T-helper 17 cell (primary cell): ENCODE measurements around the gene S100PBP. TPM values are rescaled to one million over a fixed set of nuclear protein-coding genes. Genes with fewer than 3 reads are reported as not detected.

Experiments used
- ATAC-seq: fragments of 150-1000 bp; cut with Tn5 transposase; 2 replicates; pipeline ENCODE4 v1.10.0; 2021; ENCODE audit warnings: mild to moderate bottlenecking, moderate library complexity
- DNase-seq, 3 donors: peaks; one replicate each; pipeline versions ENCODE4 v3.0.0 to v3.0.0-alpha.2; 2020 to 2021
- H3K9me3 ChIP-seq: one replicate; pipeline ENCODE4 v1.7.0; 2013; ENCODE audit warnings: low read length, mild to moderate bottlenecking; ENCODE audit not compliant: control insufficient read depth, poor library complexity, severe bottlenecking
- H3K27ac Mint-ChIP-seq: one replicate; pipeline ENCODE4 v1.8.0; 2022; ENCODE audit warnings: mild to moderate bottlenecking, moderate library complexity, mixed read lengths
- H3K27me3 Mint-ChIP-seq: one replicate; pipeline ENCODE4 v1.8.0; 2022; ENCODE audit warnings: mixed read lengths
- H3K36me3 Mint-ChIP-seq: one replicate; pipeline ENCODE4 v1.8.0; 2022; ENCODE audit warnings: low read depth, mixed read lengths
- H3K4me1 Mint-ChIP-seq: one replicate; pipeline ENCODE4 v1.8.0; 2022; ENCODE audit warnings: mild to moderate bottlenecking, mixed read lengths
- H3K4me3 Mint-ChIP-seq: one replicate; pipeline ENCODE4 v1.8.0; 2022; ENCODE audit warnings: mild to moderate bottlenecking, moderate library complexity, mixed read lengths
- total RNA-seq, 4 donors: library from RNA in 2 of 4; stranded (reverse) in 2 of 4; gene quantifications; one replicate each; pipeline ENCODE4 v1.2.3 and lab custom pipeline; 2022 to 2026

S100PBP gene
- total RNA-seq, 2 donors from 2014 or later, result 32.5 to 35.5 TPM

DNA sequence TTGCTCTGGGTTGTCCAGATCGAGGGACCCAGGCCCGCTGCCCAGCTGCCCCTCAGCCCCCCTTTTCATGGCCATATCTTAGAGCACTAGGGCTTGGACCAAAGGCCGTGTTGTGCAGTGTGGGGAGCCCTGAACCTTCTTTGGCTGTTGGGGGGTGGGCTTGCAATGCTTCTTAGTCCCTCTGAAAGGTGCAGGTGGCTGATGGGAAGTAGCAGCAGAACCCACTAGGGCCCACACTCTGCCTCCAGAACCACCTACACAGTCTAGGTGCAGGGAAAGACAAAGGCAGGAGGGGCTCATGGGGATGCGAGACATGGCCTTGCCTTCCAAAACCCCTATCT is 66.5 kb downstream of the S100PBP start:
- Mint-ChIP-seq H3K36me3 (peaks cover 2% of the 10 kb centered on the region), H3K4me1 (peaks cover 3% of the 10 kb centered on the region), H3K27me3 (peaks cover 52% of the 10 kb centered on the region), H3K4me3 (no peak overlapping the region), H3K27ac (no peak overlapping the region)
- ATAC-seq (no peak), DNase-seq (no peak)
- H3K9me3 ChIP-seq, result no peaks in the 10 kb centered on the region

DNA sequence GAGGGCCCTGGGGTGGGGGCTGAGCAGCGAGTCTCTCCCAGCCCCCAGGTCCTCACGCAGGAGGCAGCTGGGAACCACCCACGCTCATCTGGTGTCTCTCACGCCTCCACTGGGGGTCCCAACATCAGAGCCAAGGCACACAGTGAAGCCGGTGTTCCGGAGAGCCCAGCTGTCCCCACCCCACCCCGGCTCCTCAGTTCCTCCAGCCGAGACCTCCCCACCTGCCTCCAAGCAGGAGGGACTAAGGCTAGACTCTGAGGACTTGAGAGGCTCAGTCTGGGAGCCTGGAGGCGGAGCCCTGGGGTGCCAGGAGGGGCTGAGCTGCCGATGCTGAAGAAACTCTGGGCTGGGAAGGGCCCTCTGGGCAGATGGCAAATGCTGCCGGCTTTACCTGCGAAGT is 67.3 kb downstream of the S100PBP start:
- Mint-ChIP-seq H3K4me3 (no peak overlapping the region), H3K4me1 (peaks cover 3% of the 10 kb centered on the region), H3K27me3 (peaks cover 59% of the 10 kb centered on the region), H3K27ac (no peak overlapping the region), H3K36me3 (peaks cover 3% of the 10 kb centered on the region)
- no peaks in the 10 kb centered on the region for H3K9me3 ChIP-seq
- ATAC-seq (no peak), DNase-seq (no peak)

GRCh38 chr1:32885676-32886003 is 68.2 kb downstream of the S100PBP start:
- H3K27ac Mint-ChIP-seq, result no peak overlapping the region
- H3K9me3 ChIP-seq, result no peaks in the 10 kb centered on the region
- H3K36me3 Mint-ChIP-seq, result peaks cover 3% of the 10 kb centered on the region
- DNase-seq, result no peak
- peak overlapping the region; percentile 76 for H3K4me3 Mint-ChIP-seq
- H3K27me3 Mint-ChIP-seq, result peaks cover 67% of the 10 kb centered on the region
- peaks cover 3% of the 10 kb centered on the region for H3K4me1 Mint-ChIP-seq
- no peak for ATAC-seq

DNA sequence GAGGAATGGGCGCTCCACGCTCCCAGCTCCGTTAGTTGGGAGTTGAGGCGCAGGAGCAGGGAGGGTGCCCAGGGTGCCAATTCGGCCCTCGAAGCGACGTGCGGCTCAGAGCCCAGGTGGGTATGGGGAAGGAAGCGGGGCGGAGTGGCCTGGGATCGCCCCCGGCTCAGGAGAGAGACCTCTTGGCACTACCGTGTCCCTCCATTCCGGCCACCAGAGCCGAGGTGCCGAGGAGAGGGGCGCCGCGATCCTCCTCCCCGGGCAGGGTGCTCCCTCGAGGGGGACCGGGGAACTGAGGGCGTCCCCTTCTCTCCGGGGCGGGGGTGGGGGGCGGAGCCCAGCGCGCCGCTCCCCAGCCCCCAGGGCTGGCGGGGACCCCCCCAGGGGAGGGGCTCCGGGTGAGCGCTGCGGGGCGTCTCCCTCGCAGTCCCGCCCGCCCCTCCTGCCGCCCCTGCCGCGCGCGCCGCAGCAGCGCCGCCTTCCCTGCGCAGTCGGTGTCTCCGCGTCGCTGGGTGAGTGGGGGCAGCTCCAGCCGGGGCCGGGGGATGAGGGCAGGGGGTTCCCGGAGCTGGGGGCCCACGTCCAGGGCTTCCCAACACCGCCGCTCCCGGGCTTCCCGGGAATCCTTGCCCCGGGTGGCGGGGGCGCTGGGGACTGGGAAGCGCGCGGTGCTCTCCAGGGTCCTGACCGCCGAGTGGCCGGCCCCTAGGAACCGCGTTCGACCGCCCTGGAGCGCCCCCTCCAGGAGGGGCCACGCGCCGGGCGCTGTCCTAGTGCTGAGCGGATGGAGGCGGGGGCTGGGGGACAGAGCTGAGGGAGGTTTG is 68.8 kb downstream of the S100PBP start, which contains the start of gene HPCA:
HPCA (plus strand) TSS at position 488 of the 824 bp plus-strand sequence. CDS start 2,408 bp downstream, outside the sequence.
- Mint-ChIP-seq H3K27ac (no peak within 1 kb of the TSS), H3K27me3 (peaks cover 67% of the 10 kb centered on the region), H3K36me3 (peaks cover 3% of the 10 kb centered on the region), H3K4me3 (peak within 1 kb of the TSS; percentile 76), H3K4me1 (peaks cover 3% of the 10 kb centered on the region)
- DNase-seq (peak in 1 of 3 donors; percentile 36), ATAC-seq (peak; percentile 81)
- no peaks in the 10 kb centered on the region for H3K9me3 ChIP-seq

- no peak overlapping the region for H3K27ac Mint-ChIP-seq
- H3K9me3 ChIP-seq, result no peaks in the 10 kb centered on the region
- H3K27me3 Mint-ChIP-seq, result peaks cover 74% of the 10 kb centered on the region
- DNase-seq (no peak), ATAC-seq (no peak)
- peaks cover 3% of the 10 kb centered on the region for H3K36me3 Mint-ChIP-seq
- no peak overlapping the region for H3K4me3 Mint-ChIP-seq
- peaks cover 3% of the 10 kb centered on the region for H3K4me1 Mint-ChIP-seq
Measured at GRCh38 chr1:32886828-32887414, 69.5 kb downstream of the S100PBP start.

- H3K27me3 Mint-ChIP-seq, result peaks cover 81% of the 10 kb centered on the region
- H3K9me3 ChIP-seq, result no peaks in the 10 kb centered on the region
- no peak overlapping the region for H3K4me3 Mint-ChIP-seq
- no peak for DNase-seq
- H3K27ac Mint-ChIP-seq, result no peak overlapping the region
- H3K36me3 Mint-ChIP-seq, result peaks cover 3% of the 10 kb centered on the region
- H3K4me1 Mint-ChIP-seq, result peaks cover 3% of the 10 kb centered on the region
- ATAC-seq, result no peak
Measured at GRCh38 chr1:32887623-32888022, 70.2 kb downstream of the S100PBP start.

DNA sequence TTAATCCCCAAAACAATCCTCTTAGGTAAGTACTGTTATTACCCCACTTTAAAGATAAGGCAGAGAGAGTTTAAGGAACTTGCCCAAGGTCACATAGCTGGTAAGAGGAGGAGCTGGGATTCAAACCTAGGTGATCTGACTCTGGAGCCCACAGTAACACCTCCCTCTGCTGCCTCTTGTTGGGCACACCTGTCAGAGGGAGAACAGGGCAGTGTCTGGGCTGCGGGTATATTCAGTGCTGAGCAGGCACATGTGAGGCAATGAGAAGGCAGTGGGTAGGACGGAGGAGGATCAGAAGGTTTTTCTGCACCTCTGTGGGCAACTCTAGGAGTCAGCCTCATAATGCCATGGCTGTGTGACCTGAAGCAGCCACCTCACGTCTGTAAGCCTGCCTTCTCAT is 70.7 kb downstream of the S100PBP start:
- Mint-ChIP-seq H3K36me3 (peaks cover 3% of the 10 kb centered on the region), H3K4me1 (peaks cover 3% of the 10 kb centered on the region), H3K27ac (no peak overlapping the region), H3K4me3 (no peak overlapping the region), H3K27me3 (peaks cover 81% of the 10 kb centered on the region)
- ATAC-seq, result no peak
- no peaks in the 10 kb centered on the region for H3K9me3 ChIP-seq
- DNase-seq, result no peak

GRCh38 chr1:32888677-32889420 is 71.4 kb downstream of the S100PBP start:
- H3K4me3 Mint-ChIP-seq, result no peak overlapping the region
- DNase-seq (no peak), ATAC-seq (no peak)
- peaks cover 3% of the 10 kb centered on the region for H3K4me1 Mint-ChIP-seq
- no peaks in the 10 kb centered on the region for H3K9me3 ChIP-seq
- peaks cover 74% of the 10 kb centered on the region for H3K27me3 Mint-ChIP-seq
- H3K27ac Mint-ChIP-seq, result no peak overlapping the region
- peaks cover 3% of the 10 kb centered on the region for H3K36me3 Mint-ChIP-seq

- no peak overlapping the region for H3K27ac Mint-ChIP-seq
- H3K9me3 ChIP-seq, result no peaks in the 10 kb centered on the region
- H3K36me3 Mint-ChIP-seq, result peaks cover 3% of the 10 kb centered on the region
- no peak for ATAC-seq
- no peak for DNase-seq
- no peak overlapping the region for H3K4me3 Mint-ChIP-seq
- H3K27me3 Mint-ChIP-seq, result peaks cover 66% of the 10 kb centered on the region
- peaks cover 3% of the 10 kb centered on the region for H3K4me1 Mint-ChIP-seq
Measured at GRCh38 chr1:32889731-32890278, 72.4 kb downstream of the S100PBP start.

DNA sequence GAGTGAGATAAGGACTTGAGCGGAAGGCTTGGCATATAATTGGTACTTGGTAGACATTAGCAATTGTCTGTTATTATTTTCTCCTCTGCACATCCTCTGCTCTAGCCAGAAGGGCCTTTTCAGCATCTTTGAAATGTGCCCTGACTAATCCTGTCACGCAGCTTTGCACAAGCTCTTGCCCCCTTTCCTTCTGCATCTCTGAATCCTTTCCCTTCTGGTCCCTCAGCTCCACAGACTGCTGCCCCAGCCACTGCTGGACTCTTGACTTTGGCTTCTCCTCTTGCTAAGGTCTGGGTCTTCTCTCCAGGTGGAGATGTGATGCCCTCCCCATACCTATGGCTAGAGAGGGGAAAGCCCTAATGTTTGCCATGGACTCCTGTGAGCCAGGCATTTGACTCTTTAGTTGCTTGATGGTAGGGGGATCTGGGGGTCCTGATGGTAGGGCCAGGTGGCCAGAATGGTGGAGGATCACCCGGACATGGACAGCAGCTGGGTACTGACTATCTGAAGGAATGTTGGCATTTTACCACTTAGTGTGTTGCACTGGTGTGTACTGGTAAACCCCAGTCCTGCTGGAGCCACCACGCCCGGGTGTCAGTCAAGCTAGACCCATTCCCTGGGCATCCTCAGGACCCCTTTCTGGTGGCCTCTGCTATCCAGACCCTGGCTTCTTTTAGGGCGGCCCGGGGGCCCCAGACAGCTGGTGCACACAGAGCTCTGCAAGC is 73.2 kb downstream of the S100PBP start:
- no peaks in the 10 kb centered on the region for H3K4me1 Mint-ChIP-seq
- H3K9me3 ChIP-seq, result no peaks in the 10 kb centered on the region
- no peak overlapping the region for H3K27ac Mint-ChIP-seq
- H3K4me3 Mint-ChIP-seq, result no peak overlapping the region
- ATAC-seq, result no peak
- peaks cover 3% of the 10 kb centered on the region for H3K36me3 Mint-ChIP-seq
- no peak for DNase-seq
- H3K27me3 Mint-ChIP-seq, result peaks cover 64% of the 10 kb centered on the region

GRCh38 chr1:32891241-32891570 is 73.8 kb downstream of the S100PBP start:
- peaks cover 67% of the 10 kb centered on the region for H3K27me3 Mint-ChIP-seq
- H3K27ac Mint-ChIP-seq, result no peak overlapping the region
- ATAC-seq, result no peak
- H3K9me3 ChIP-seq, result no peaks in the 10 kb centered on the region
- DNase-seq, result no peak
- H3K4me3 Mint-ChIP-seq, result peak overlapping the region; percentile 19
- peaks cover 2% of the 10 kb centered on the region for H3K4me1 Mint-ChIP-seq
- H3K36me3 Mint-ChIP-seq, result peaks cover 3% of the 10 kb centered on the region

GRCh38 chr1:32891630-32892029 is 74.2 kb downstream of the S100PBP start:
- H3K27me3 Mint-ChIP-seq, result peaks cover 71% of the 10 kb centered on the region
- no peaks in the 10 kb centered on the region for H3K9me3 ChIP-seq
- H3K36me3 Mint-ChIP-seq, result peaks cover 3% of the 10 kb centered on the region
- H3K27ac Mint-ChIP-seq, result no peak overlapping the region
- H3K4me3 Mint-ChIP-seq, result no peak overlapping the region
- no peak for DNase-seq
- H3K4me1 Mint-ChIP-seq, result peaks cover 2% of the 10 kb centered on the region
- ATAC-seq, result no peak
